ENCODE measurements around the gene PRKG1. TPM values are rescaled to one million over a fixed set of nuclear protein-coding genes. Genes with fewer than 3 reads are reported as not detected.

Gene PRKG1
- total and polyA plus RNA-seq, 4 donors: 0.46 to 5.1 (median 1.5) TPM

DNA sequence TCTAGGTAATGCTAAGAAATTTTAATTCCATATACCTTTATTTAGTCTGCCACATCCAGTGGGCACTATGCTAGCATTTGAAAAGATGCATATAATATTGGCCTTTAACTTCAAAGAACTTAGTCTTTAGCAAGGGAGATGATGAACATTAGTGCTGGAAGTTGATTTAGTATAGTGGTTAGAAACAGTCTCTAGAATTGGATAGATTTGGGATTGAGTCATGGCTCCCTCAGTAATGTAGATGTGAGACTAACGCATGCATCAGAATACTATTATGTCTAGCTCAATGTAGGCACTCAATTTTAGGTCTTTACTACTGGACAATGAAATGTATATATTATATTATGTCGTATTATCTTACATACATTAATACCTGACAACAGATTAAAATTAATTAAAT is 1245.6 kb downstream of the PRKG1 start:
- Histone ChIP-seq H3K4me3 (ENCODE audit: low read depth in 1 of 3, low read length in 3 of 3) (no peak overlapping the region), H3K27ac (ENCODE audit: low read depth in 1 of 2, low read length in 2 of 2) (no peak overlapping the region), H3K4me1 (ENCODE audit: control insufficient read depth in 4 of 4, insufficient read depth in 4 of 4, low read length in 3 of 4) (no peaks in the 10 kb centered on the region), H3K9ac (ENCODE audit: low read depth in 1 of 2, low read length in 2 of 2) (no peak overlapping the region), H3K9me3 (ENCODE audit: control insufficient read depth in 4 of 4, low read length in 3 of 4) (no peaks in the 10 kb centered on the region), H3K27me3 (ENCODE audit: control insufficient read depth in 4 of 4, insufficient read depth in 4 of 4, low read length in 3 of 4) (peaks cover 0 to 5% (median 0%) of the 10 kb centered on the region in 4 donors), H3K36me3 (ENCODE audit: control insufficient read depth in 4 of 4, insufficient read depth in 3 of 4, low read depth in 1 of 4, low read length in 3 of 4) (no peaks in the 10 kb centered on the region)
- DNase-seq (ENCODE audit: low spot score): no peak
- TF ChIP-seq EGR1 (IDR thresholded peaks at IDR 0.05; ENCODE audit: low read depth in 2 of 2) (no peak), SP1 (IDR thresholded peaks at IDR 0.05) (no peak), FOXA1 (IDR thresholded peaks at IDR 0.05) (no peak), RXRA (IDR thresholded peaks at IDR 0.05) (no peak), YY1 (IDR thresholded peaks at IDR 0.05) (no peak), HNF4G (IDR thresholded peaks at IDR 0.05) (no peak), JUND (IDR thresholded peaks at IDR 0.05) (no peak), FOXA2 (IDR thresholded peaks at IDR 0.05) (no peak), TAF1 (conservative IDR thresholded peaks at IDR 0.05) (no peak), RAD21 (IDR thresholded peaks at IDR 0.05) (no peak), HNF4A (conservative IDR thresholded peaks at IDR 0.05) (no peak), GABPA (IDR thresholded peaks at IDR 0.05 in 1 of 2, conservative IDR thresholded peaks at IDR 0.05 in 1 of 2) (no peak)
- TF ChIP-seq, protein P1, sequence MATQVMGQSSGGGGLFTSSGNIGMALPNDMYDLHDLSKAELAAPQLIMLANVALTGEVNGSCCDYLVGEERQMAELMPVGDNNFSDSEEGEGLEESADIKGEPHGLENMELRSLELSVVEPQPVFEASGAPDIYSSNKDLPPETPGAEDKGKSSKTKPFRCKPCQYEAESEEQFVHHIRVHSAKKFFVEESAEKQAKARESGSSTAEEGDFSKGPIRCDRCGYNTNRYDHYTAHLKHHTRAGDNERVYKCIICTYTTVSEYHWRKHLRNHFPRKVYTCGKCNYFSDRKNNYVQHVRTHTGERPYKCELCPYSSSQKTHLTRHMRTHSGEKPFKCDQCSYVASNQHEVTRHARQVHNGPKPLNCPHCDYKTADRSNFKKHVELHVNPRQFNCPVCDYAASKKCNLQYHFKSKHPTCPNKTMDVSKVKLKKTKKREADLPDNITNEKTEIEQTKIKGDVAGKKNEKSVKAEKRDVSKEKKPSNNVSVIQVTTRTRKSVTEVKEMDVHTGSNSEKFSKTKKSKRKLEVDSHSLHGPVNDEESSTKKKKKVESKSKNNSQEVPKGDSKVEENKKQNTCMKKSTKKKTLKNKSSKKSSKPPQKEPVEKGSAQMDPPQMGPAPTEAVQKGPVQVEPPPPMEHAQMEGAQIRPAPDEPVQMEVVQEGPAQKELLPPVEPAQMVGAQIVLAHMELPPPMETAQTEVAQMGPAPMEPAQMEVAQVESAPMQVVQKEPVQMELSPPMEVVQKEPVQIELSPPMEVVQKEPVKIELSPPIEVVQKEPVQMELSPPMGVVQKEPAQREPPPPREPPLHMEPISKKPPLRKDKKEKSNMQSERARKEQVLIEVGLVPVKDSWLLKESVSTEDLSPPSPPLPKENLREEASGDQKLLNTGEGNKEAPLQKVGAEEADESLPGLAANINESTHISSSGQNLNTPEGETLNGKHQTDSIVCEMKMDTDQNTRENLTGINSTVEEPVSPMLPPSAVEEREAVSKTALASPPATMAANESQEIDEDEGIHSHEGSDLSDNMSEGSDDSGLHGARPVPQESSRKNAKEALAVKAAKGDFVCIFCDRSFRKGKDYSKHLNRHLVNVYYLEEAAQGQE (IDR thresholded peaks at IDR 0.05): no peak
- TF ChIP-seq, protein P2, sequence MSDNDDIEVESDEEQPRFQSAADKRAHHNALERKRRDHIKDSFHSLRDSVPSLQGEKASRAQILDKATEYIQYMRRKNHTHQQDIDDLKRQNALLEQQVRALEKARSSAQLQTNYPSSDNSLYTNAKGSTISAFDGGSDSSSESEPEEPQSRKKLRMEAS (IDR thresholded peaks at IDR 0.05): no peak
- TF ChIP-seq, protein P3, sequence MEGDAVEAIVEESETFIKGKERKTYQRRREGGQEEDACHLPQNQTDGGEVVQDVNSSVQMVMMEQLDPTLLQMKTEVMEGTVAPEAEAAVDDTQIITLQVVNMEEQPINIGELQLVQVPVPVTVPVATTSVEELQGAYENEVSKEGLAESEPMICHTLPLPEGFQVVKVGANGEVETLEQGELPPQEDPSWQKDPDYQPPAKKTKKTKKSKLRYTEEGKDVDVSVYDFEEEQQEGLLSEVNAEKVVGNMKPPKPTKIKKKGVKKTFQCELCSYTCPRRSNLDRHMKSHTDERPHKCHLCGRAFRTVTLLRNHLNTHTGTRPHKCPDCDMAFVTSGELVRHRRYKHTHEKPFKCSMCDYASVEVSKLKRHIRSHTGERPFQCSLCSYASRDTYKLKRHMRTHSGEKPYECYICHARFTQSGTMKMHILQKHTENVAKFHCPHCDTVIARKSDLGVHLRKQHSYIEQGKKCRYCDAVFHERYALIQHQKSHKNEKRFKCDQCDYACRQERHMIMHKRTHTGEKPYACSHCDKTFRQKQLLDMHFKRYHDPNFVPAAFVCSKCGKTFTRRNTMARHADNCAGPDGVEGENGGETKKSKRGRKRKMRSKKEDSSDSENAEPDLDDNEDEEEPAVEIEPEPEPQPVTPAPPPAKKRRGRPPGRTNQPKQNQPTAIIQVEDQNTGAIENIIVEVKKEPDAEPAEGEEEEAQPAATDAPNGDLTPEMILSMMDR (IDR thresholded peaks at IDR 0.05; ENCODE audit: low read depth, low read length, missing input control): no peak
- TF ChIP-seq, protein P4, sequence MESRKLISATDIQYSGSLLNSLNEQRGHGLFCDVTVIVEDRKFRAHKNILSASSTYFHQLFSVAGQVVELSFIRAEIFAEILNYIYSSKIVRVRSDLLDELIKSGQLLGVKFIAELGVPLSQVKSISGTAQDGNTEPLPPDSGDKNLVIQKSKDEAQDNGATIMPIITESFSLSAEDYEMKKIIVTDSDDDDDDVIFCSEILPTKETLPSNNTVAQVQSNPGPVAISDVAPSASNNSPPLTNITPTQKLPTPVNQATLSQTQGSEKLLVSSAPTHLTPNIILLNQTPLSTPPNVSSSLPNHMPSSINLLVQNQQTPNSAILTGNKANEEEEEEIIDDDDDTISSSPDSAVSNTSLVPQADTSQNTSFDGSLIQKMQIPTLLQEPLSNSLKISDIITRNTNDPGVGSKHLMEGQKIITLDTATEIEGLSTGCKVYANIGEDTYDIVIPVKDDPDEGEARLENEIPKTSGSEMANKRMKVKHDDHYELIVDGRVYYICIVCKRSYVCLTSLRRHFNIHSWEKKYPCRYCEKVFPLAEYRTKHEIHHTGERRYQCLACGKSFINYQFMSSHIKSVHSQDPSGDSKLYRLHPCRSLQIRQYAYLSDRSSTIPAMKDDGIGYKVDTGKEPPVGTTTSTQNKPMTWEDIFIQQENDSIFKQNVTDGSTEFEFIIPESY (IDR thresholded peaks at IDR 0.05): no peak
- TF ChIP-seq, protein P5, sequence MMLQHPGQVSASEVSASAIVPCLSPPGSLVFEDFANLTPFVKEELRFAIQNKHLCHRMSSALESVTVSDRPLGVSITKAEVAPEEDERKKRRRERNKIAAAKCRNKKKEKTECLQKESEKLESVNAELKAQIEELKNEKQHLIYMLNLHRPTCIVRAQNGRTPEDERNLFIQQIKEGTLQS (IDR thresholded peaks at IDR 0.05): no peak
- 82% methylated on average over 2 of the region's 2 CpGs for WGBS
